Epithelial cell of proximal tubule (primary cell): ENCODE data around the gene ZFYVE28. TPM values are rescaled to one million over a fixed set of nuclear protein-coding genes. Genes with fewer than 3 reads are reported as not detected.
"Not testable (repeated sequence)": the region's sequence is repeated elsewhere in the genome, so short reads cannot be mapped to it uniquely, and the experiment has no call there.

Source experiments
- DNase-seq: peaks from one replicate; pipeline ENCODE4 v3.0.0-alpha.2; 2011; ENCODE audit warnings: low read depth
- H3K4me3 ChIP-seq: 2 replicates; pipeline ENCODE4 v1.5.1; 2011; ENCODE audit warnings: low read depth, mild to moderate bottlenecking, low read length
- CTCF ChIP-seq: conservative IDR thresholded peaks from 2 replicates; pipeline ENCODE4 v1.5.1; 2012; ENCODE audit warnings: low read depth, mild to moderate bottlenecking, low read length
- total RNA-seq: library from RNA; depleted of rRNA; stranded (reverse); fragments of >200 nt; gene quantifications from 2 replicates; pipeline ENCODE4 v1.2.3, GENCODE V29; 2015

The ZFYVE28 gene
- total RNA-seq, 1 donor from 2014 or later = 0.58 TPM

- no peak for TF ChIP-seq CTCF
- no peak for DNase-seq
- no peak overlapping the region for H3K4me3 ChIP-seq
These were observed 14.6 kb upstream of the ZFYVE28 start for GRCh38 chr4:2432991-2433530.

GRCh38 chr4:2432004-2432403 is 13.6 kb upstream of the ZFYVE28 start:
- TF ChIP-seq CTCF = no peak
- no peak for DNase-seq
- H3K4me3 ChIP-seq = no peak overlapping the region

GRCh38 chr4:2429945-2430757 is 11.7 kb upstream of the ZFYVE28 start:
- DNase-seq, H3K4me3 ChIP-seq: not testable (repeated sequence)

GRCh38 chr4:2428496-2429213 is 10.2 kb upstream of the ZFYVE28 start:
- no peak overlapping the region for H3K4me3 ChIP-seq
- no peak for TF ChIP-seq CTCF
- no peak for DNase-seq

- H3K4me3 ChIP-seq = no peak overlapping the region
- DNase-seq = no peak
- TF ChIP-seq CTCF = no peak
These were observed 9.2 kb upstream of the ZFYVE28 start for GRCh38 chr4:2427383-2428334.

GRCh38 chr4:2426711-2427275 is 8.3 kb upstream of the ZFYVE28 start:
- H3K4me3 ChIP-seq = no peak overlapping the region
- no peak for TF ChIP-seq CTCF
- DNase-seq = no peak
